Activated CD4-positive, alpha-beta T cell treated with anti-CD3 and anti-CD28 coated beads for 36 hours (primary cell): Measurements from ENCODE around the gene TRABD. TPM values are rescaled to one million over a fixed set of nuclear protein-coding genes. Genes with fewer than 3 reads are reported as not detected.

ENCODE experiments used
- ATAC-seq: fragments of 200-7000 bp; cut with Tn5 transposase; one replicate; pipeline ENCODE4 v1.10.0; 2021; ENCODE audit warnings: mild to moderate bottlenecking, moderate library complexity
- CTCF ChIA-PET: fragments of 350-600 bp; sonication (Branson Sonifier 250); formaldehyde crosslinking; loops from one replicate; lab custom pipeline; 2021; ENCODE audit warnings: antibody characterized with exemption; lab: Charles Lee
- POLR2A ChIA-PET: fragments of 350-600 bp; sonication (Branson Sonifier 250); formaldehyde crosslinking; loops from one replicate; lab custom pipeline; 2021; ENCODE audit warnings: antibody characterized with exemption, inconsistent platforms; lab: Charles Lee
- DNase-seq: peaks from one replicate; pipeline ENCODE4 v3.0.0-alpha.2; 2020
- H3K27ac Mint-ChIP-seq: one replicate; pipeline ENCODE4 v1.8.0; 2021; ENCODE audit warnings: mixed read lengths
- H3K27me3 Mint-ChIP-seq: one replicate; pipeline ENCODE4 v1.8.0; 2021; ENCODE audit warnings: mixed read lengths
- H3K36me3 Mint-ChIP-seq: one replicate; pipeline ENCODE4 v1.8.0; 2021; ENCODE audit warnings: low read depth, mixed read lengths
- H3K4me1 Mint-ChIP-seq: one replicate; pipeline ENCODE4 v1.8.0; 2021; ENCODE audit warnings: mixed read lengths
- H3K4me3 Mint-ChIP-seq: one replicate; pipeline ENCODE4 v1.8.0; 2021; ENCODE audit warnings: mild to moderate bottlenecking, moderate library complexity, mixed read lengths
- H3K9me3 Mint-ChIP-seq: one replicate; pipeline ENCODE4 v1.8.0; 2021; ENCODE audit warnings: low read depth, mixed read lengths
- intact Hi-C, 2 experiments: fragments of 100-400 bp; cut with DNase I in 1 of 2; cut with micrococcal nuclease in 1 of 2; formaldehyde crosslinking; loops; one replicate each; pipeline versions ENCODE4 v1.14.2 to v1.15.1; 2022 to 2024; cut with DNase I, micrococcal nuclease
- total RNA-seq, 2 experiments: library from RNA; stranded (reverse); gene quantifications; one replicate each; pipeline ENCODE4 v1.2.3, GENCODE V29; 2021

The TRABD gene
- total RNA-seq, 2 experiments from 2014 or later: 60.7 to 74.5 TPM

GRCh38 chr22:50226063-50226874, 40.6 kb downstream of the TRABD start:
- DNase-seq (no peak), ATAC-seq (no peak)
- intact Hi-C loops: no loop called here
- ChIA-PET CTCF (interaction anchor here (1.0 kb wide), 1 partner anchor 16 kb away, joined by 4 read pairs; no protein-coding TSS in a partner anchor), POLR2A (no interaction called here)
- Mint-ChIP-seq H3K36me3 (peaks cover 13% of the 10 kb centered on the region), H3K27ac (no peak overlapping the region), H3K9me3 (no peaks in the 10 kb centered on the region), H3K4me1 (no peaks in the 10 kb centered on the region), H3K4me3 (no peak overlapping the region), H3K27me3 (no peaks in the 10 kb centered on the region)

DNA sequence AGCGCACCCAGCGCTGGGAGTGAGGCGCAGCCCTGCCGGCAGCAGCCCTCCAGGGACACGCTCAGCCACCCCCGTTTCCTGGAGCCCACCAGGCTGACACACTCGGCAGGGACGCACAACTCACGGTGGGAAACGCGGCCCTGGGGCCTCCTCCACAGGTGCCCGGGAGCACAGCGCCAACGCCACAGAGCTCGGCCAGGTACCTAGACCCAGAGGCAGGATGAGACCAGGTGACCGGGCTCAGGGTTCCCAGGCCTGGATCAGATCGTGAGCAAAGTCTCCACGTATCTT, 41.1 kb downstream of the TRABD start:
- H3K27me3 Mint-ChIP-seq: no peaks in the 10 kb centered on the region
- ATAC-seq (no peak), DNase-seq (no peak)
- no peaks in the 10 kb centered on the region for H3K9me3 Mint-ChIP-seq
- CTCF ChIA-PET: interaction anchor here (1.3 kb wide), 1 partner anchor 15 kb away, joined by 3 read pairs; no protein-coding TSS in a partner anchor
- no peaks in the 10 kb centered on the region for H3K4me1 Mint-ChIP-seq
- H3K36me3 Mint-ChIP-seq: peaks cover 13% of the 10 kb centered on the region
- intact Hi-C loops: no loop called here
- POLR2A ChIA-PET: interaction anchor here (0.6 kb wide), 1 partner anchor 309 kb away, joined by 3 read pairs; no protein-coding TSS in a partner anchor
- H3K27ac Mint-ChIP-seq: no peak overlapping the region
- no peak overlapping the region for H3K4me3 Mint-ChIP-seq

DNA sequence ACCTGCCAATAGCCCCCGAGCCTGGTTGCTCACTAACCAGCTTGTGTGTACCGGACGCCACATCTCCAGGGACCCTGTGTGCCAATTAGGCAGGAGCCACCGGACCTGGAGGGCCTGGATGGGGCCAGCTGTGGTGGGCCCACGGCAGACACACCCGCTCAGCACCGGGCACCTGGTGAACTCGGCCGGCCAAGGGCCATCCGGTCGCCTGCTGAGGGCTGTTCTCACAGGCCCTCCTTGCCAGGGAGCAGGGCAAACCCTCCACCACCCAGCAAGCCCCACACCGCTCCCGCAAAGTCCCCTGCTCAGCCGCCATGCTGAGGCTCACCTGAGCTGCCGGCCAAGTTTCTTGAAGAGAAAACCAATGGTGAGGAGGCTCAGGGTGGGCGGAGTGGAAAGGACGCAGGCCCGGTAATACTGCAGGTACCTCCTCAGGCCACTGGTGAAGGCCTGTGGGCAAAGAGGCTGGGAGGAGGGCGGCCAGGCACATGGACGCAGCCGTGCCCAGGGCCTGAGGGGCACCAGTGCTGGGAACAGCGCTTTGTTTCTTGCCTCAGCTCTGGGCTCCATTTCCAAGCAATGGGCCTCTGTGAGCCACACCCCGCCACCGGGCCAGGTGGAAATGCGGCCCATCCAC, 42.0 kb downstream of the TRABD start:
- Mint-ChIP-seq H3K4me1 (no peaks in the 10 kb centered on the region), H3K36me3 (peaks cover 13% of the 10 kb centered on the region), H3K27ac (no peak overlapping the region), H3K4me3 (no peak overlapping the region), H3K27me3 (no peaks in the 10 kb centered on the region), H3K9me3 (no peaks in the 10 kb centered on the region)
- CTCF ChIA-PET: interaction anchor here (0.6 to 1.3 kb wide), 2 partner anchors 14 to 19 kb away, joined by 3 read pairs; no protein-coding TSS in a partner anchor
- POLR2A ChIA-PET: interaction anchor here (0.6 kb wide), 1 partner anchor 310 kb away, joined by 3 read pairs; no protein-coding TSS in a partner anchor
- ATAC-seq (no peak), DNase-seq (no peak)
- intact Hi-C loops: no loop called here

- no peaks in the 10 kb centered on the region for H3K4me1 Mint-ChIP-seq
- POLR2A ChIA-PET: no interaction called here
- ATAC-seq (no peak), DNase-seq (no peak)
- H3K9me3 Mint-ChIP-seq: no peaks in the 10 kb centered on the region
- H3K27me3 Mint-ChIP-seq: no peaks in the 10 kb centered on the region
- H3K36me3 Mint-ChIP-seq: peaks cover 11% of the 10 kb centered on the region
- intact Hi-C loops: no loop called here
- CTCF ChIA-PET: interaction anchor here (0.6 to 0.7 kb wide), 2 partner anchors 13 to 20 kb away, joined by 3 read pairs; no protein-coding TSS in a partner anchor
- H3K27ac Mint-ChIP-seq: no peak overlapping the region
- H3K4me3 Mint-ChIP-seq: no peak overlapping the region
Observed at GRCh38 chr22:50228366-50228765, 42.7 kb downstream of the TRABD start.

DNA sequence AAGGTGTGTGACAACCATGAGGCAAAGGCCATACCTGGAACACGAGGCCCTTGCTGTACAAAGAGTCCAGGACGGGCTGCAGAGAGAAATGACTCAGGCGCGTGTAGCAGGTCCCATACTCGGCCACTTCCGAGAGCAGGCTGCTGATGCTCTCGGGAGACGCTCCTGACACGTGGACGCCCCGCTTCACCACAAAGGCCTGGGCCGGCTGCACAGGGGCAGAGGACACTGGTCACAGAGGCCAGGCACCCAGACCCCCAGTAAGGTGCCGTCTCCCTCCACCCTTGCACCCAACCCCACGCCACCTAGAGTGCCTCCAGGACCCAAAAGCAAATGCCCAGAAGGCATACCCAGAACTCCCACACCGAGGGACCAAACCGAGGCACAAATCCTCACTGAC, 43.7 kb downstream of the TRABD start:
- Mint-ChIP-seq H3K27ac (no peak overlapping the region), H3K36me3 (peaks cover 10% of the 10 kb centered on the region), H3K4me3 (no peak overlapping the region), H3K4me1 (no peaks in the 10 kb centered on the region), H3K9me3 (no peaks in the 10 kb centered on the region), H3K27me3 (no peaks in the 10 kb centered on the region)
- ATAC-seq: no peak
- ChIA-PET CTCF (no interaction called here), POLR2A (no interaction called here)
- intact Hi-C loops: no loop called here
- DNase-seq: no peak

- intact Hi-C loops: no loop called here
- H3K27me3 Mint-ChIP-seq: no peaks in the 10 kb centered on the region
- H3K4me3 Mint-ChIP-seq: no peak overlapping the region
- H3K4me1 Mint-ChIP-seq: peaks cover 7% of the 10 kb centered on the region
- no peaks in the 10 kb centered on the region for H3K9me3 Mint-ChIP-seq
- no peak overlapping the region for H3K27ac Mint-ChIP-seq
- ATAC-seq (no peak), DNase-seq (no peak)
- H3K36me3 Mint-ChIP-seq: peaks cover 15% of the 10 kb centered on the region
- POLR2A ChIA-PET: no interaction called here
- CTCF ChIA-PET: interaction anchor here (1.2 to 3.6 kb wide), 2 partner anchors 10 to 96 kb away, joined by 4 to 16 read pairs; no protein-coding TSS in a partner anchor
Observed at GRCh38 chr22:50232481-50233151, 46.9 kb downstream of the TRABD start.

GRCh38 chr22:50233223-50233622, 47.5 kb downstream of the TRABD start:
- Mint-ChIP-seq H3K36me3 (peaks cover 17% of the 10 kb centered on the region), H3K27ac (no peak overlapping the region)
- intact Hi-C loops: no loop called here

DNA sequence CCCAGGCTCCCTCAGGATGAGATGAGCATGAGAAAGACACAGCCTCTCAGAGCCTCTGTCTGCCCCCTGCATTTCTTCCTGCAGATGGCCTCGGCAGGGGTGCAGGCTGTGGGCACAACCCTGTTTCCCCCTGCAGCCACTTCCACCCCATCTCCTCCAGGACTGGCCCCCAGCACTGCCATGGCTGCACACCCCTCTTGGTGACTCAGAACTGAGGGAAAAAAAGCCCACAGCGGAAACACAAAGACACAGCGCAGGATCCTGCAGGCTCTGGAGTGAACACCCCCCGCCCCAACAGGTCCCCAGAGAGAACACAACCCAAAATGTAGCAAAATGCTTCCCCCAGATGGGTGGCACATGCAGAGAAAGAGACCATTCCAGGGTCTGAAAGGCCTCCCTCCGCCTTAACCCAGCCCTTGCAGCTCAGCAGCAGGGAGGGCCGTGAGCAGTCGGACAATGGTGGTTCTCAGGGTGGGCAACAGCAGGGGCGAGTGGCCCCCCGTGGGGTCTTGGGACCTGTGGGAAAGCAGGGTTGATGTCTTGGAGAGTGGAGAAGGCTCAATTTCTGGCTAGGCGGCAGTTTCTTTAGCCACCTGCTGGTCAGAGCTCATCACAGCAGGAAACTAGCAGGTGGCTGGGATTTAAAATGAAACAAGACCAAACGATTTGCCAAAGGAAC, 51.2 kb downstream of the TRABD start:
- H3K4me3 Mint-ChIP-seq: no peak overlapping the region
- DNase-seq: no peak
- peak; percentile 36 for ATAC-seq
- H3K9me3 Mint-ChIP-seq: no peaks in the 10 kb centered on the region
- POLR2A ChIA-PET: no interaction called here
- intact Hi-C loops: no loop called here
- CTCF ChIA-PET: interaction anchor here (0.6 to 1.1 kb wide), 5 partner anchors 21 to 232 kb away, joined by 3 to 5 read pairs (median 3); no protein-coding TSS in a partner anchor
- no peak overlapping the region for H3K27ac Mint-ChIP-seq
- H3K4me1 Mint-ChIP-seq: peaks cover 20% of the 10 kb centered on the region
- H3K27me3 Mint-ChIP-seq: no peaks in the 10 kb centered on the region
- H3K36me3 Mint-ChIP-seq: peaks cover 22% of the 10 kb centered on the region

More at GRCh38 chr22:50233223-50233622, 47.5 kb downstream of the TRABD start:
- no peaks in the 10 kb centered on the region for H3K27me3 Mint-ChIP-seq
- ChIA-PET CTCF (interaction anchor here (1.2 to 3.6 kb wide), 2 partner anchors 9 to 95 kb away, joined by 4 to 16 read pairs; no protein-coding TSS in a partner anchor), POLR2A (no interaction called here)
- no peak for DNase-seq
- H3K4me3 Mint-ChIP-seq: no peak overlapping the region
- ATAC-seq: no peak
- peaks cover 10% of the 10 kb centered on the region for H3K4me1 Mint-ChIP-seq
- no peaks in the 10 kb centered on the region for H3K9me3 Mint-ChIP-seq

DNA sequence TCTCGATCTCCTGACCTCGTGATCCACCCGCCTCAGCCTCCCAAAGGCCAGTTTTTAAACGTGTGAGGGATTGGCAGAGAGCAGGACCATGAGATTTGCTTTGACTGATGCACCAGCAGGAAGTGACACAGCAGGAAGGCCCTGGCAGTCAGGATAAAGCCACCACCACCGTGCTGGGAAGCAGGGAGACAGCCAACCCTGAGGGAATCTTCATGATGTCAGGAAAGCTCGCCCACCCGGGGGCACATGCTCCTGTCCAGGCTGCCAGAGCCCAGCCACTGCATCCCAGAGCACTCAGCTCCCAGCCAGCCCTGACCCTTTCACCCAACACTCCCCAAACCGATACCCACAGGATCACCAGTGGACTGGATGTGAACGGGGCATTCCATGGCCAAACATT, 53.0 kb downstream of the TRABD start:
- Mint-ChIP-seq H3K4me1 (peaks cover 23% of the 10 kb centered on the region), H3K9me3 (no peaks in the 10 kb centered on the region), H3K27me3 (no peaks in the 10 kb centered on the region), H3K4me3 (no peak overlapping the region), H3K36me3 (peaks cover 22% of the 10 kb centered on the region), H3K27ac (no peak overlapping the region)
- POLR2A ChIA-PET: no interaction called here
- DNase-seq (no peak), ATAC-seq (no peak)
- CTCF ChIA-PET: interaction anchor here (0.6 to 0.7 kb wide), 2 partner anchors 20 to 110 kb away, joined by 3 to 6 read pairs; no protein-coding TSS in a partner anchor
- intact Hi-C loops: no loop called here

- intact Hi-C loops: loop anchor here in 1 of 2 experiments (5.0 to 10.0 kb wide), 4 partner anchors 50 to 380 kb away; partner anchors contain the start of genes DENND6B, LMF2 and NCAPH2
- ChIA-PET POLR2A (interaction anchor here (1.1 kb wide), 1 partner anchor 378 kb away, joined by 3 read pairs; no protein-coding TSS in a partner anchor), CTCF (interaction anchor here (0.8 to 4.3 kb wide), 14 partner anchors 8 to 448 kb away, joined by 3 to 16 read pairs (median 3); partner anchors contain the start of genes HDAC10 and SCO2)
- ATAC-seq (no peak), DNase-seq (no peak)
- Mint-ChIP-seq H3K27me3 (no peaks in the 10 kb centered on the region), H3K36me3 (peaks cover 25% of the 10 kb centered on the region), H3K4me1 (peaks cover 21% of the 10 kb centered on the region), H3K27ac (no peak overlapping the region), H3K9me3 (no peaks in the 10 kb centered on the region), H3K4me3 (peak overlapping the region; percentile 94)
Observed at GRCh38 chr22:50242406-50242949, 56.8 kb downstream of the TRABD start.
